H9 (cell line): ENCODE results near the gene ANO10. TPM values are rescaled to one million over a fixed set of nuclear protein-coding genes. Genes with fewer than 3 reads are reported as not detected.

Experiments
- DNase-seq: peaks from one replicate; pipeline ENCODE4 v3.0.0-alpha.2; 2017
- H2AFZ ChIP-seq: one replicate; pipeline ENCODE4 v1.6.1; 2013; ENCODE audit warnings: mild to moderate bottlenecking, low read length, control low read depth, moderate library complexity
- H2AK5ac ChIP-seq: 2 replicates; pipeline ENCODE4 v1.6.1; 2013; ENCODE audit warnings: low read length, control low read depth, mixed read lengths; ENCODE audit not compliant: insufficient read length
- H2BK120ac ChIP-seq: one replicate; pipeline ENCODE4 v1.6.1; 2013; ENCODE audit warnings: low read depth, mild to moderate bottlenecking, low read length, control low read depth, inconsistent platforms; ENCODE audit not compliant: poor library complexity, severe bottlenecking
- H2BK12ac ChIP-seq: 2 replicates; pipeline ENCODE4 v1.6.1; 2013; ENCODE audit warnings: low read length, control low read depth, mixed read lengths, low read depth; ENCODE audit not compliant: insufficient read length
- H2BK15ac ChIP-seq: 2 replicates; pipeline ENCODE4 v1.6.1; 2013; ENCODE audit warnings: low read depth, low read length, control low read depth
- H2BK20ac ChIP-seq: one replicate; pipeline ENCODE4 v1.6.1; 2013; ENCODE audit warnings: low read depth, mild to moderate bottlenecking, low read length, control low read depth, inconsistent platforms; ENCODE audit not compliant: poor library complexity, severe bottlenecking
- H2BK5ac ChIP-seq: 2 replicates; pipeline ENCODE4 v1.6.1; 2013; ENCODE audit warnings: low read length, control low read depth, mixed read lengths; ENCODE audit not compliant: insufficient read length
- H3K14ac ChIP-seq: 2 replicates; pipeline ENCODE4 v1.6.1; 2013; ENCODE audit warnings: low read length, control low read depth; ENCODE audit not compliant: insufficient read depth
- H3K18ac ChIP-seq: 2 replicates; pipeline ENCODE4 v1.6.1; 2013; ENCODE audit warnings: low read depth, mild to moderate bottlenecking, mixed read lengths, low read length, control low read depth; ENCODE audit not compliant: insufficient read length
- H3K23ac ChIP-seq: 2 replicates; pipeline ENCODE4 v1.6.1; 2013; ENCODE audit warnings: low read length, control low read depth, mixed read lengths, low read depth; ENCODE audit not compliant: insufficient read length
- H3K23me2 ChIP-seq: 2 replicates; pipeline ENCODE4 v1.6.1; 2013; ENCODE audit warnings: low read depth, mild to moderate bottlenecking, mixed read lengths, low read length, control low read depth; ENCODE audit not compliant: insufficient read length, poor library complexity, severe bottlenecking
- H3K27ac ChIP-seq: 2 replicates; pipeline ENCODE4 v1.5.1; 2013; ENCODE audit warnings: low read length, control low read depth, mixed read lengths, low read depth; ENCODE audit not compliant: insufficient read length
- H3K27me3 ChIP-seq: 2 replicates; pipeline ENCODE4 v1.6.1; 2013; ENCODE audit warnings: low read length, control low read depth, inconsistent platforms; ENCODE audit not compliant: insufficient read depth
- H3K4ac ChIP-seq: 2 replicates; pipeline ENCODE4 v1.6.1; 2013; ENCODE audit warnings: low read depth, mild to moderate bottlenecking, control low read depth, inconsistent platforms, low read length, moderate library complexity
- H3K4me1 ChIP-seq: 2 replicates; pipeline ENCODE4 v1.6.1; 2013; ENCODE audit warnings: low read length, control low read depth, inconsistent platforms; ENCODE audit not compliant: insufficient read depth
- H3K4me2 ChIP-seq: 2 replicates; pipeline ENCODE4 v1.6.1; 2013; ENCODE audit warnings: low read length, control low read depth, mixed read lengths; ENCODE audit not compliant: insufficient read length, insufficient read depth
- H3K56ac ChIP-seq: 2 replicates; pipeline ENCODE4 v1.6.1; 2013; ENCODE audit warnings: low read depth, mild to moderate bottlenecking, mixed read lengths, low read length, control low read depth; ENCODE audit not compliant: insufficient read length
- H3K79me1 ChIP-seq: 2 replicates; pipeline ENCODE4 v1.6.1; 2013; ENCODE audit warnings: low read depth, mild to moderate bottlenecking, moderate library complexity, low read length, control low read depth, inconsistent platforms; ENCODE audit not compliant: insufficient read depth, poor library complexity, severe bottlenecking
- H3K79me2 ChIP-seq: 2 replicates; pipeline ENCODE4 v1.6.1; 2013; ENCODE audit warnings: low read length, control low read depth, inconsistent platforms; ENCODE audit not compliant: insufficient read depth
- H3K9ac ChIP-seq: 2 replicates; pipeline ENCODE4 v1.6.1; 2013; ENCODE audit warnings: low read length, control low read depth, mixed read lengths; ENCODE audit not compliant: insufficient read length; ENCODE audit errors: extremely low read depth
- H3K9me3 ChIP-seq: one replicate; pipeline ENCODE4 v1.6.1; 2013; ENCODE audit warnings: low read depth, low read length, inconsistent platforms; ENCODE audit not compliant: control insufficient read depth
- H3T11ph ChIP-seq: one replicate; pipeline ENCODE4 v1.6.1; 2013; ENCODE audit warnings: mild to moderate bottlenecking, low read length, control low read depth, inconsistent platforms
- H4K20me1 ChIP-seq: one replicate; pipeline ENCODE4 v1.6.1; 2013; ENCODE audit not compliant: control insufficient read depth, insufficient read length, insufficient read depth
- H4K5ac ChIP-seq: 2 replicates; pipeline ENCODE4 v1.6.1; 2013; ENCODE audit warnings: low read depth, mild to moderate bottlenecking, mixed read lengths, low read length, control low read depth; ENCODE audit not compliant: insufficient read length
- H4K8ac ChIP-seq: replicated peaks from 2 replicates; pipeline ENCODE4 v1.6.1; 2013; ENCODE audit warnings: low read length, control low read depth, mixed read lengths, low read depth; ENCODE audit not compliant: insufficient read length
- H4K91ac ChIP-seq: 2 replicates; pipeline ENCODE4 v1.6.1; 2013; ENCODE audit warnings: low read depth, mild to moderate bottlenecking, moderate library complexity, mixed read lengths, low read length, control low read depth; ENCODE audit not compliant: insufficient read length
- H3K27ac Mint-ChIP-seq, 3 experiments: 2 replicates in 2 of 3; 3 replicates in 1 of 3; pipeline ENCODE4 v1.8.0; 2020 to 2021; ENCODE audit warnings: mixed read lengths in 3 of 3, mild to moderate bottlenecking in 1 of 3, moderate library complexity in 1 of 3
- H3K27me3 Mint-ChIP-seq: 2 replicates; pipeline ENCODE4 v1.8.0; 2021; ENCODE audit warnings: low read depth, mild to moderate bottlenecking, moderate library complexity, mixed read lengths
- H3K36me3 Mint-ChIP-seq, 3 experiments: 2 replicates in 2 of 3; 3 replicates in 1 of 3; pipeline ENCODE4 v1.8.0; 2020 to 2021; ENCODE audit warnings: low read depth in 3 of 3, mixed read lengths in 3 of 3; ENCODE audit not compliant: insufficient read depth in 1 of 3
- H3K4me1 Mint-ChIP-seq, 2 experiments: 2 replicates each; pipeline ENCODE4 v1.8.0; 2020; ENCODE audit warnings: mixed read lengths in 2 of 2
- H3K4me3 Mint-ChIP-seq, 2 experiments: 2 replicates in 1 of 2; 3 replicates in 1 of 2; pipeline ENCODE4 v1.8.0; 2020 to 2021; ENCODE audit warnings: mild to moderate bottlenecking in 2 of 2, mixed read lengths in 2 of 2, moderate library complexity in 1 of 2
- H3K9me3 Mint-ChIP-seq, 2 experiments: 2 replicates in 1 of 2; 3 replicates in 1 of 2; pipeline ENCODE4 v1.8.0; 2020; ENCODE audit warnings: mild to moderate bottlenecking in 2 of 2, mixed read lengths in 2 of 2, moderate library complexity in 1 of 2
- WGBS: extraction: QIAGEN DNeasy Blood & Tissue Kit; methylation state at CpG from one replicate; pipeline ENCODE4 v1.1.7; 2013; ENCODE audit warnings: missing lambda C conversion rate, low lambda C conversion rate, mixed read lengths; ENCODE audit not compliant: insufficient read length; ENCODE audit errors: extremely low coverage; 5-methylcytosine and 5-hydroxymethylcytosine counted together
- total RNA-seq: library from RNA; stranded (reverse); gene quantifications from 2 replicates; pipeline ENCODE4 v1.2.1, GENCODE V29; 2021
- TF ChIP-seq, protein P1 (sequence below): fragments of 200-600 bp; sonication (generic); conservative IDR thresholded peaks from 3 replicates; pipeline ENCODE4 v1.8.0; 2021; ENCODE audit warnings: antibody characterized with exemption, mild to moderate bottlenecking

ANO10 gene
- total RNA-seq, 1 experiment from 2014 or later = 38.7 TPM

DNA sequence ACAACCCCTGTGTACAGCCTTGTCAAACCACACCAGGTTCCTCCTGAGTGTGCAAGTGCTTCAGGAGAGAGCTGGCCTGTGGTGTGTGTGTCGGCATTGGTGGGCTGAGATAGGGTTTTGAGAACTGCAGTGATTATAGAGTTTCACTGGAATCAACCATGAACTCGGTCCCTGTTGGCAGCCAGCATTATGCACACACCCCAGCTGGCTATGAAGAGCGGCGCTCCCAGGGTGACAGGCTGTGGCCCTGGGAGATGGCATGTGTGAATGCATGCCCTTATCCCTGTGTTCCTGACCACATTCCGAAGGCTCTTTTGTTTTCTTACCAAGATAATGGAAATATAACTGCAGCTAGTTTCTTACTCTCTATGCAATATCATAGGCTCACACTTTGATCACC lies 233.6 kb downstream of the ANO10 start:
- no peak overlapping the region for H3K27ac Mint-ChIP-seq
- H3K27me3 Mint-ChIP-seq = no peaks in the 10 kb centered on the region
- H3K9me3 Mint-ChIP-seq = peaks cover 10 to 11% of the 10 kb centered on the region in 2 experiments; a peak in 3 of 5 replicates
- H3K4me2 ChIP-seq = no peak overlapping the region
- no peak overlapping the region for H3K18ac ChIP-seq
- peaks cover 13 to 18% of the 10 kb centered on the region in 2 experiments for H3K4me1 Mint-ChIP-seq
- no peak overlapping the region for H2BK20ac ChIP-seq
- H2BK120ac ChIP-seq = no peak overlapping the region
- no peak overlapping the region for H3K4ac ChIP-seq
- TF ChIP-seq, protein P1, sequence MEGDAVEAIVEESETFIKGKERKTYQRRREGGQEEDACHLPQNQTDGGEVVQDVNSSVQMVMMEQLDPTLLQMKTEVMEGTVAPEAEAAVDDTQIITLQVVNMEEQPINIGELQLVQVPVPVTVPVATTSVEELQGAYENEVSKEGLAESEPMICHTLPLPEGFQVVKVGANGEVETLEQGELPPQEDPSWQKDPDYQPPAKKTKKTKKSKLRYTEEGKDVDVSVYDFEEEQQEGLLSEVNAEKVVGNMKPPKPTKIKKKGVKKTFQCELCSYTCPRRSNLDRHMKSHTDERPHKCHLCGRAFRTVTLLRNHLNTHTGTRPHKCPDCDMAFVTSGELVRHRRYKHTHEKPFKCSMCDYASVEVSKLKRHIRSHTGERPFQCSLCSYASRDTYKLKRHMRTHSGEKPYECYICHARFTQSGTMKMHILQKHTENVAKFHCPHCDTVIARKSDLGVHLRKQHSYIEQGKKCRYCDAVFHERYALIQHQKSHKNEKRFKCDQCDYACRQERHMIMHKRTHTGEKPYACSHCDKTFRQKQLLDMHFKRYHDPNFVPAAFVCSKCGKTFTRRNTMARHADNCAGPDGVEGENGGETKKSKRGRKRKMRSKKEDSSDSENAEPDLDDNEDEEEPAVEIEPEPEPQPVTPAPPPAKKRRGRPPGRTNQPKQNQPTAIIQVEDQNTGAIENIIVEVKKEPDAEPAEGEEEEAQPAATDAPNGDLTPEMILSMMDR = no peak
- H4K5ac ChIP-seq = no peak overlapping the region
- no peaks in the 10 kb centered on the region for H3K23me2 ChIP-seq
- no peak overlapping the region for H2AFZ ChIP-seq
- H3K23ac ChIP-seq = no peak overlapping the region
- H3K27me3 ChIP-seq = no peaks in the 10 kb centered on the region
- H3T11ph ChIP-seq = no peak overlapping the region
- no peak overlapping the region for H3K14ac ChIP-seq
- H2AK5ac ChIP-seq = no peak overlapping the region
- peaks cover 6 to 14% (median 9%) of the 10 kb centered on the region in 3 experiments; a peak in 6 of 7 replicates for H3K36me3 Mint-ChIP-seq
- H2BK15ac ChIP-seq = no peak overlapping the region
- H3K4me3 Mint-ChIP-seq = no peak overlapping the region
- H3K4me1 ChIP-seq = peaks cover 4% of the 10 kb centered on the region; the same call in 1 of the 2 replicates
- no peak for DNase-seq
- no peak overlapping the region for H3K56ac ChIP-seq
- no peaks in the 10 kb centered on the region for H3K79me1 ChIP-seq
- no peak overlapping the region for H2BK5ac ChIP-seq
- H3K79me2 ChIP-seq = no peaks in the 10 kb centered on the region
- no peaks in the 10 kb centered on the region for H4K20me1 ChIP-seq
- no peak overlapping the region for H4K8ac ChIP-seq
- H3K27ac ChIP-seq = no peak overlapping the region
- no peak overlapping the region for H2BK12ac ChIP-seq
- no peak overlapping the region for H3K9ac ChIP-seq
- no peaks in the 10 kb centered on the region for H3K9me3 ChIP-seq
- no CpG with 5 or more reads among the region's 5 CpGs for WGBS
- no peak overlapping the region for H4K91ac ChIP-seq
